Liver (tissue), 9 donors: ENCODE results near the gene GZMH. TPM values are rescaled to one million over a fixed set of nuclear protein-coding genes. Genes with fewer than 3 reads are reported as not detected.

Experiments used
- DNase-seq: peaks from one replicate; pipeline ENCODE4 v3.0.0-alpha.2; 2017; ENCODE audit warnings: low spot score
- H3K27ac ChIP-seq, 2 donors: one replicate each; pipeline ENCODE4 v1.7.0; 2013; ENCODE audit warnings: inconsistent platforms in 2 of 2, low read length in 2 of 2, control low read depth in 1 of 2, low read depth in 1 of 2, mild to moderate bottlenecking in 1 of 2
- H3K27me3 ChIP-seq, 4 donors: one replicate each; pipeline versions ENCODE4 v1.6.1 to v1.7.0; 2013; ENCODE audit warnings: low read length in 3 of 4, inconsistent platforms in 1 of 4, mild to moderate bottlenecking in 1 of 4, moderate library complexity in 1 of 4; ENCODE audit not compliant: control insufficient read depth in 4 of 4, insufficient read depth in 4 of 4
- H3K36me3 ChIP-seq, 4 donors: one replicate each; pipeline versions ENCODE4 v1.6.1 to v1.7.0; 2013; ENCODE audit warnings: low read length in 3 of 4, mild to moderate bottlenecking in 3 of 4, low read depth in 1 of 4, moderate library complexity in 1 of 4; ENCODE audit not compliant: control insufficient read depth in 4 of 4, insufficient read depth in 3 of 4
- H3K4me1 ChIP-seq, 4 donors: one replicate each; pipeline versions ENCODE4 v1.6.1 to v1.7.0; 2013; ENCODE audit warnings: low read length in 3 of 4, mild to moderate bottlenecking in 3 of 4, moderate library complexity in 1 of 4; ENCODE audit not compliant: control insufficient read depth in 4 of 4, insufficient read depth in 4 of 4
- H3K4me3 ChIP-seq, 3 donors: one replicate each; pipeline versions ENCODE4 v1.6.1 to v1.7.0; 2013; ENCODE audit warnings: low read length in 3 of 3, control low read depth in 1 of 3, low read depth in 1 of 3, mild to moderate bottlenecking in 1 of 3
- H3K9ac ChIP-seq, 2 donors: one replicate each; pipeline ENCODE4 v1.7.0; 2013; ENCODE audit warnings: low read length in 2 of 2, mild to moderate bottlenecking in 2 of 2, moderate library complexity in 2 of 2, control low read depth in 1 of 2, low read depth in 1 of 2
- H3K9me3 ChIP-seq, 4 donors: one replicate each; pipeline versions ENCODE4 v1.6.1 to v1.7.0; 2013; ENCODE audit warnings: low read length in 3 of 4; ENCODE audit not compliant: control insufficient read depth in 4 of 4
- ATF3 ChIP-seq: IDR thresholded peaks from 2 replicates; pipeline ENCODE4 v1.6.1; 2016; ENCODE audit warnings: antibody characterized with exemption
- EGR1 ChIP-seq, 2 donors: IDR thresholded peaks; 2 replicates each; pipeline ENCODE4 v1.6.1; 2016 to 2018; ENCODE audit warnings: antibody characterized with exemption in 2 of 2, low read depth in 2 of 2
- FOXA1 ChIP-seq: IDR thresholded peaks from 2 replicates; pipeline ENCODE4 v1.6.1; 2016; ENCODE audit warnings: antibody characterized with exemption
- FOXA2 ChIP-seq: IDR thresholded peaks from 2 replicates; pipeline ENCODE4 v1.6.1; 2016; ENCODE audit warnings: antibody characterized with exemption
- GABPA ChIP-seq, 2 donors: IDR thresholded peaks in 1 of 2; conservative IDR thresholded peaks in 1 of 2; 2 replicates each; pipeline ENCODE4 v1.6.1; 2016; ENCODE audit warnings: antibody characterized with exemption in 2 of 2, mild to moderate bottlenecking in 1 of 2, moderate library complexity in 1 of 2
- HNF4A ChIP-seq, 2 donors: conservative IDR thresholded peaks; 2 replicates each; pipeline ENCODE4 v1.6.1; 2016; ENCODE audit warnings: antibody characterized with exemption in 2 of 2, mild to moderate bottlenecking in 2 of 2
- HNF4G ChIP-seq: IDR thresholded peaks from 2 replicates; pipeline ENCODE4 v1.6.1; 2016; ENCODE audit warnings: antibody characterized with exemption
- JUND ChIP-seq, 2 donors: IDR thresholded peaks; 2 replicates each; pipeline ENCODE4 v1.6.1; 2016; ENCODE audit warnings: antibody characterized with exemption in 2 of 2
- NR2F2 ChIP-seq: IDR thresholded peaks from 2 replicates; pipeline ENCODE4 v1.6.1; 2016; ENCODE audit warnings: antibody characterized with exemption
- RAD21 ChIP-seq, 2 donors: IDR thresholded peaks; 2 replicates each; pipeline ENCODE4 v1.6.1; 2016; ENCODE audit warnings: antibody characterized with exemption in 2 of 2, mild to moderate bottlenecking in 2 of 2
- REST ChIP-seq: IDR thresholded peaks from 2 replicates; pipeline ENCODE4 v1.6.1; 2016; ENCODE audit warnings: antibody characterized with exemption, mild to moderate bottlenecking
- RXRA ChIP-seq, 2 donors: IDR thresholded peaks; 2 replicates each; pipeline ENCODE4 v1.6.1; 2017 to 2018; ENCODE audit warnings: antibody characterized with exemption in 2 of 2, mild to moderate bottlenecking in 1 of 2
- SP1 ChIP-seq: IDR thresholded peaks from 2 replicates; pipeline ENCODE4 v1.6.1; 2018; ENCODE audit warnings: antibody characterized with exemption, mild to moderate bottlenecking
- TAF1 ChIP-seq: conservative IDR thresholded peaks from 2 replicates; pipeline ENCODE4 v1.6.1; 2016; ENCODE audit warnings: antibody characterized with exemption, mild to moderate bottlenecking
- YY1 ChIP-seq: IDR thresholded peaks from 2 replicates; pipeline ENCODE4 v1.6.1; 2016; ENCODE audit warnings: antibody characterized with exemption, mild to moderate bottlenecking
- WGBS: extraction: QIAGEN DNeasy Blood & Tissue Kit; methylation state at CpG from one replicate; pipeline ENCODE4 v1.1.7; 2013; 5-methylcytosine and 5-hydroxymethylcytosine counted together
- polyA plus RNA-seq, 2 donors: library from polyadenylated mRNA; stranded (reverse) in 1 of 2; unstranded in 1 of 2; fragments of 200-250 nt in 1 of 2; fragments of >200 nt in 1 of 2; fragmentation: Nextera tagmentation in 1 of 2; extraction: Ambion mirVana in 1 of 2; gene quantifications; one replicate each; pipeline versions ENCODE4 v1.2.1 to v1.2.3, GENCODE V29; 2013 to 2015
- total RNA-seq, 2 donors: library from RNA; depleted of rRNA; stranded (reverse); fragments of >200 nt; gene quantifications; one replicate each; pipeline ENCODE4 v1.2.3, GENCODE V29; 2014
- TF ChIP-seq, protein P1 (sequence below): IDR thresholded peaks from 2 replicates; pipeline ENCODE4 v1.6.1; 2016; ENCODE audit warnings: antibody characterized with exemption
- TF ChIP-seq, protein P2 (sequence below): fragments of 150-350 bp; IDR thresholded peaks from 2 replicates; pipeline ENCODE4 v1.5.1; 2017; ENCODE audit warnings: improper control_type of control experiment, low read depth, low read length; ENCODE audit not compliant: missing input control
- TF ChIP-seq, protein P3 (sequence below): IDR thresholded peaks from 2 replicates; pipeline ENCODE4 v1.6.1; 2016; ENCODE audit warnings: antibody characterized with exemption
- donor health status: healthy.
- donor health status: healthy.
- donor health status: healthy.
- donor health status: healthy.
- donor health status: healthy.

GZMH gene
- total and polyA plus RNA-seq, 4 donors, result 0.28 to 1.6 (median 0.55) TPM

DNA sequence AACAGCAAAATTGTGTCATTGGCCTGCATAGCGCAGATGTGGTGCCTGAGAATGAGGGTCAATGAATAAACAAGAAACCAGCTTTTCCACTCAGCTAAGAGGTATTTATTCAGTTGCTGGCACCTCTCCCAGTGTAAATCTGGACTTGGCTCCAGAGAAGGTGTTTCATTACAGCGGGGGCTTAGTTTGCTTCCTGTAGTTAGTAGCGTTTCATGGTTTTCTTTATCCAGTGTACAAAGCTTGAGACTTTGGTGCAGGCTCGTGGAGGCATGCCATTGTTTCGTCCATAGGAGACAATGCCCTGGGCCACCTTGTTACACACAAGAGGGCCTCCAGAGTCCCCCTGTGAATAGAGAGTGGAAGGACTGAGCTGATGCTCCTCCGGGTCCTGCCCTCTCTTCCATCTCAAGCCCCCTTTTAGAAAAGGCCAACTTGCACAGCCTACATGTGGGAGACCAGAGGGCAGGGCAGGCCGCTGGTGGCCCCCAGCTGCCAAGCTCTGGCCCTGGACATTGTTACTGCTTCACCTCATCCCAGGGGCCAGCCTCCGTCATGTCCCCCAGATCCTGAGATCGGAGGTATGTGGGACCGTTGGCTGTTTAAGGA lies 21.5 kb upstream of the GZMH start:
- H3K9me3 ChIP-seq, result no peaks in the 10 kb centered on the region
- no peak overlapping the region for H3K4me3 ChIP-seq
- H3K27ac ChIP-seq, result no peak overlapping the region
- H3K4me1 ChIP-seq, result no peaks in the 10 kb centered on the region
- DNase-seq, result no peak
- H3K9ac ChIP-seq, result no peak overlapping the region
- no peaks in the 10 kb centered on the region for H3K36me3 ChIP-seq
- H3K27me3 ChIP-seq, result no peaks in the 10 kb centered on the region
- WGBS, result 73% methylated on average over 10 of the region's 10 CpGs
- TF ChIP-seq, protein P1, sequence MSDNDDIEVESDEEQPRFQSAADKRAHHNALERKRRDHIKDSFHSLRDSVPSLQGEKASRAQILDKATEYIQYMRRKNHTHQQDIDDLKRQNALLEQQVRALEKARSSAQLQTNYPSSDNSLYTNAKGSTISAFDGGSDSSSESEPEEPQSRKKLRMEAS, result no peak
- TF ChIP-seq ATF3, result no peak
- TF ChIP-seq, protein P2, sequence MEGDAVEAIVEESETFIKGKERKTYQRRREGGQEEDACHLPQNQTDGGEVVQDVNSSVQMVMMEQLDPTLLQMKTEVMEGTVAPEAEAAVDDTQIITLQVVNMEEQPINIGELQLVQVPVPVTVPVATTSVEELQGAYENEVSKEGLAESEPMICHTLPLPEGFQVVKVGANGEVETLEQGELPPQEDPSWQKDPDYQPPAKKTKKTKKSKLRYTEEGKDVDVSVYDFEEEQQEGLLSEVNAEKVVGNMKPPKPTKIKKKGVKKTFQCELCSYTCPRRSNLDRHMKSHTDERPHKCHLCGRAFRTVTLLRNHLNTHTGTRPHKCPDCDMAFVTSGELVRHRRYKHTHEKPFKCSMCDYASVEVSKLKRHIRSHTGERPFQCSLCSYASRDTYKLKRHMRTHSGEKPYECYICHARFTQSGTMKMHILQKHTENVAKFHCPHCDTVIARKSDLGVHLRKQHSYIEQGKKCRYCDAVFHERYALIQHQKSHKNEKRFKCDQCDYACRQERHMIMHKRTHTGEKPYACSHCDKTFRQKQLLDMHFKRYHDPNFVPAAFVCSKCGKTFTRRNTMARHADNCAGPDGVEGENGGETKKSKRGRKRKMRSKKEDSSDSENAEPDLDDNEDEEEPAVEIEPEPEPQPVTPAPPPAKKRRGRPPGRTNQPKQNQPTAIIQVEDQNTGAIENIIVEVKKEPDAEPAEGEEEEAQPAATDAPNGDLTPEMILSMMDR, result no peak
- TF ChIP-seq, protein P3, sequence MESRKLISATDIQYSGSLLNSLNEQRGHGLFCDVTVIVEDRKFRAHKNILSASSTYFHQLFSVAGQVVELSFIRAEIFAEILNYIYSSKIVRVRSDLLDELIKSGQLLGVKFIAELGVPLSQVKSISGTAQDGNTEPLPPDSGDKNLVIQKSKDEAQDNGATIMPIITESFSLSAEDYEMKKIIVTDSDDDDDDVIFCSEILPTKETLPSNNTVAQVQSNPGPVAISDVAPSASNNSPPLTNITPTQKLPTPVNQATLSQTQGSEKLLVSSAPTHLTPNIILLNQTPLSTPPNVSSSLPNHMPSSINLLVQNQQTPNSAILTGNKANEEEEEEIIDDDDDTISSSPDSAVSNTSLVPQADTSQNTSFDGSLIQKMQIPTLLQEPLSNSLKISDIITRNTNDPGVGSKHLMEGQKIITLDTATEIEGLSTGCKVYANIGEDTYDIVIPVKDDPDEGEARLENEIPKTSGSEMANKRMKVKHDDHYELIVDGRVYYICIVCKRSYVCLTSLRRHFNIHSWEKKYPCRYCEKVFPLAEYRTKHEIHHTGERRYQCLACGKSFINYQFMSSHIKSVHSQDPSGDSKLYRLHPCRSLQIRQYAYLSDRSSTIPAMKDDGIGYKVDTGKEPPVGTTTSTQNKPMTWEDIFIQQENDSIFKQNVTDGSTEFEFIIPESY, result no peak
- no peak for TF ChIP-seq YY1
- TF ChIP-seq JUND (IDR thresholded peaks at IDR 0.05), result no peak
- TF ChIP-seq EGR1 (IDR thresholded peaks at IDR 0.05; ENCODE audit: low read depth in 2 of 2), result no peak
- TF ChIP-seq FOXA2, result no peak
- no peak for TF ChIP-seq NR2F2
- TF ChIP-seq SP1, result no peak
- TF ChIP-seq HNF4A (conservative IDR thresholded peaks at IDR 0.05), result no peak
- no peak for TF ChIP-seq FOXA1

GRCh38 chr14:24630087-24630871 lies 20.8 kb upstream of the GZMH start:
- H3K9ac ChIP-seq, result no peak overlapping the region
- 81% methylated on average over 3 of the region's 3 CpGs for WGBS
- DNase-seq, result no peak
- no peak overlapping the region for H3K4me3 ChIP-seq
- H3K27me3 ChIP-seq, result no peaks in the 10 kb centered on the region
- no peak overlapping the region for H3K27ac ChIP-seq
- no peaks in the 10 kb centered on the region for H3K4me1 ChIP-seq
- H3K36me3 ChIP-seq, result no peaks in the 10 kb centered on the region
- H3K9me3 ChIP-seq, result no peaks in the 10 kb centered on the region
- no peak for TF ChIP-seq JUND (IDR thresholded peaks at IDR 0.05)
- no peak for TF ChIP-seq RXRA (IDR thresholded peaks at IDR 0.05)
- no peak for TF ChIP-seq HNF4A (conservative IDR thresholded peaks at IDR 0.05)
- TF ChIP-seq, protein P3, result no peak
- TF ChIP-seq GABPA (IDR thresholded peaks at IDR 0.05 in 1 of 2, conservative IDR thresholded peaks at IDR 0.05 in 1 of 2), result no peak
- TF ChIP-seq FOXA2, result no peak
- TF ChIP-seq HNF4G, result no peak
- no peak for TF ChIP-seq EGR1 (IDR thresholded peaks at IDR 0.05; ENCODE audit: low read depth in 2 of 2)
- no peak for TF ChIP-seq REST
- TF ChIP-seq, protein P2, result no peak
- TF ChIP-seq RAD21 (IDR thresholded peaks at IDR 0.05), result no peak
- TF ChIP-seq TAF1, result no peak
